Adrenal gland (tissue), 12 donors: ENCODE results near the gene NAV2. TPM values are rescaled to one million over a fixed set of nuclear protein-coding genes. Genes with fewer than 3 reads are reported as not detected.
A peak's percentile ranks its signal among the peaks of the same experiment; 100 is the strongest.

Experiments
- DNase-seq, 7 donors: peaks; one replicate each; pipeline ENCODE4 v3.0.0-alpha.2; 2019 to 2020
- H3K27ac ChIP-seq, 5 donors: fragments of 200-600 bp; sonication (generic) in 4 of 5; 1 replicate in 3 of 5; 2 replicates in 2 of 5; pipeline versions ENCODE4 v1.5.1 to v1.8.0; 2016 to 2020; ENCODE audit warnings: mild to moderate bottlenecking in 1 of 5
- H3K27me3 ChIP-seq: fragments of 200-600 bp; 2 replicates; pipeline ENCODE4 v1.8.0; 2021
- H3K36me3 ChIP-seq, 2 donors: fragments of 200-600 bp; replicated peaks in 1 of 2; 1 replicate in 1 of 2; 2 replicates in 1 of 2; pipeline versions ENCODE4 v1.5.1 to v1.8.0; 2018 to 2022
- H3K4me1 ChIP-seq, 2 donors: fragments of 200-600 bp; replicated peaks in 1 of 2; 1 replicate in 1 of 2; 2 replicates in 1 of 2; pipeline versions ENCODE4 v1.5.1 to v1.8.0; 2018 to 2021
- H3K4me3 ChIP-seq, 4 donors: fragments of 200-600 bp; sonication (generic) in 3 of 4; one replicate each; pipeline ENCODE4 v1.5.1; 2016 to 2018
- H3K9me3 ChIP-seq, 3 donors: fragments of 200-600 bp; sonication (generic) in 1 of 3; replicated peaks in 1 of 3; 1 replicate in 2 of 3; 2 replicates in 1 of 3; pipeline versions ENCODE4 v1.5.1 to v1.8.0; 2016 to 2021
- POLR2A ChIP-seq, 2 donors: fragments of 450-650 bp; IDR thresholded peaks; one replicate each; pipeline ENCODE4 v1.6.1; 2017; ENCODE audit warnings: antibody characterized with exemption in 2 of 2, mild to moderate bottlenecking in 2 of 2, moderate library complexity in 1 of 2
- WGBS, 4 donors: extraction: QIAGEN DNeasy Blood & Tissue Kit in 2 of 4; methylation state at CpG; one replicate each; pipeline versions ENCODE4 v1.1.5 to v1.1.7; 2013 to 2017; 5-methylcytosine and 5-hydroxymethylcytosine counted together
- intact Hi-C, 2 donors: fragments of 100-400 bp; cut with DNase I; formaldehyde crosslinking; loops; one replicate each; pipeline versions ENCODE4 v1.14.1 to v1.15.0; 2022 to 2023
- polyA plus RNA-seq, 3 donors: library from polyadenylated mRNA; stranded (reverse); fragments of 200-250 nt in 2 of 3; fragments of 350-450 nt in 1 of 3; fragmentation: Illumina TruSeq in 1 of 3; extraction: RNeasy Lipid Tissue Mini Kit (QIAGEN cat#74804) in 1 of 3; gene quantifications; one replicate each; pipeline ENCODE4 v1.2.3, GENCODE V29; 2013 to 2014
- total RNA-seq, 9 donors: library from RNA; depleted of rRNA in 4 of 9; stranded (reverse); fragments of >200 nt in 4 of 9; fragments of 120-200 nt in 1 of 9; fragmentation: NEBNext Ultra II Directional in 1 of 9; extraction: Animal tissue kit (Norgen Biotek cat#: 25700) in 1 of 9; gene quantifications; one replicate each; pipeline versions ENCODE4 v1.1.0 to v1.2.4, GENCODE V29; 2013 to 2023
- TF ChIP-seq, protein P1 (sequence below), 6 experiments: fragments of 450-650 bp in 4 of 6; fragments of 200-600 bp in 2 of 6; sonication (generic) in 1 of 6; IDR thresholded peaks; 1 replicate in 5 of 6; 2 replicates in 1 of 6; pipeline versions ENCODE4 v1.5.1 to v1.8.0; 2016 to 2021; ENCODE audit warnings: antibody characterized with exemption in 6 of 6, mild to moderate bottlenecking in 2 of 6, moderate library complexity in 1 of 6
- donor health status: healthy with polysubstance abuse.
- donor health status: Bipolar disorder and iron deficiency.
- donor health status: DM: yes; HTN: yes; CAD: no.
- donor health status: DM: no; HTN: no; CAD: no.
- donor health status: DM: no; HTN: no; CAD: no.
- donor health status: DM: yes; HTN: yes; CAD: no.

NAV2 gene
- total and polyA plus RNA-seq, 12 donors: 1.6 to 9.2 (median 5.5) TPM

DNA sequence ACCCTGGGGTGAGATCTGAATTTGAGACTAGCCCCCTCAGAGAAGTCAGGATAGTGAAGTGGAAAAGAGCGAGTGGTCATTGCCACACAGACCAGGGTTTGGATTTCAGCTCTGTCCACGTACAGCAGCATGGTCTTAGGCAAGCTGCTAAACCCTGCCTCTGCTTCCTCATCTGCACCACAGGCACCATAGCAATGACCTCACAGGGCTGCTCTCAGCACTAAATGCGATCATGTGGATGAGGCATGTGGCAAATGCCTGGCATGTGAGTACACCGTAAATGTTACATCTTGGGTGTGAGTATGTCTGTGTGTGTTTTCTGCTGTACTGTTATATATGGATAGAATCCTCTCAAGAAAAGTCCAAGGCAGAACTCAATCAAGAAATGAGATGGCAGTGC, 15.8 kb downstream of the NAV2 start:
- no peaks in the 10 kb centered on the region for H3K9me3 ChIP-seq
- H3K27ac ChIP-seq: no peak overlapping the region
- DNase-seq: peak in 3 of 7 donors; percentile 33 to 60 (median 43)
- WGBS, 4 donors: 77 to 93% (median 85%) methylated on average over 3 to 4 of the region's 4 CpGs
- peaks cover 0 to 5% of the 10 kb centered on the region in 2 donors for H3K4me1 ChIP-seq
- intact Hi-C loops: no loop called here
- no peaks in the 10 kb centered on the region for H3K36me3 ChIP-seq
- no peak overlapping the region for H3K4me3 ChIP-seq
- TF ChIP-seq POLR2A (IDR thresholded peaks at IDR 0.05): no peak
- TF ChIP-seq, protein P1, sequence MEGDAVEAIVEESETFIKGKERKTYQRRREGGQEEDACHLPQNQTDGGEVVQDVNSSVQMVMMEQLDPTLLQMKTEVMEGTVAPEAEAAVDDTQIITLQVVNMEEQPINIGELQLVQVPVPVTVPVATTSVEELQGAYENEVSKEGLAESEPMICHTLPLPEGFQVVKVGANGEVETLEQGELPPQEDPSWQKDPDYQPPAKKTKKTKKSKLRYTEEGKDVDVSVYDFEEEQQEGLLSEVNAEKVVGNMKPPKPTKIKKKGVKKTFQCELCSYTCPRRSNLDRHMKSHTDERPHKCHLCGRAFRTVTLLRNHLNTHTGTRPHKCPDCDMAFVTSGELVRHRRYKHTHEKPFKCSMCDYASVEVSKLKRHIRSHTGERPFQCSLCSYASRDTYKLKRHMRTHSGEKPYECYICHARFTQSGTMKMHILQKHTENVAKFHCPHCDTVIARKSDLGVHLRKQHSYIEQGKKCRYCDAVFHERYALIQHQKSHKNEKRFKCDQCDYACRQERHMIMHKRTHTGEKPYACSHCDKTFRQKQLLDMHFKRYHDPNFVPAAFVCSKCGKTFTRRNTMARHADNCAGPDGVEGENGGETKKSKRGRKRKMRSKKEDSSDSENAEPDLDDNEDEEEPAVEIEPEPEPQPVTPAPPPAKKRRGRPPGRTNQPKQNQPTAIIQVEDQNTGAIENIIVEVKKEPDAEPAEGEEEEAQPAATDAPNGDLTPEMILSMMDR (IDR thresholded peaks at IDR 0.05): no peak
- H3K27me3 ChIP-seq: no peaks in the 10 kb centered on the region

DNA sequence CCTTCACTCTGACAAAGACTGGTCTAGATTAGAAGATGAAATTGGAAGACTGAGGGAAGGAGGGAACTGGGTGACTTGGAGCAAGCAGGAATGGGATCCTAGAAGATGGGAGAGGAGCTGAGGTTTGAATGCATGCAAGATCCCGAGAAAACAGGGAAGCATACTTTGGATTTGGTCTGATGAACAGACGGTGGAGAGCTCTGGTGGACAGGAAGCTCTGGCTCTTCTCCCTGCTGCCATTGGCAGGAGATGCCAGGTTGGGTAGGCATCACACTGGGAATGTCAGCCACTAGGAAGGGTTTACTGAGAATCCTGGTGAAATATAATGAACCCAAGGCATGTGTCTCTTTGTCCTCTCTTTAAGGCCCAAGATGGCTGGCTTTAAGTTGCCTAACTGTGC, 16.5 kb downstream of the NAV2 start:
- Histone ChIP-seq H3K9me3 (no peaks in the 10 kb centered on the region), H3K27ac (no peak overlapping the region), H3K4me1 (no peaks in the 10 kb centered on the region), H3K36me3 (no peaks in the 10 kb centered on the region), H3K27me3 (no peaks in the 10 kb centered on the region), H3K4me3 (no peak overlapping the region)
- no peak for DNase-seq
- TF ChIP-seq, protein P1 (IDR thresholded peaks at IDR 0.05): no peak
- no peak for TF ChIP-seq POLR2A (IDR thresholded peaks at IDR 0.05)
- intact Hi-C loops: no loop called here
- 83 to 100% (median 90%) methylated on average over 2 of the region's 2 CpGs for WGBS, 4 donors

DNA sequence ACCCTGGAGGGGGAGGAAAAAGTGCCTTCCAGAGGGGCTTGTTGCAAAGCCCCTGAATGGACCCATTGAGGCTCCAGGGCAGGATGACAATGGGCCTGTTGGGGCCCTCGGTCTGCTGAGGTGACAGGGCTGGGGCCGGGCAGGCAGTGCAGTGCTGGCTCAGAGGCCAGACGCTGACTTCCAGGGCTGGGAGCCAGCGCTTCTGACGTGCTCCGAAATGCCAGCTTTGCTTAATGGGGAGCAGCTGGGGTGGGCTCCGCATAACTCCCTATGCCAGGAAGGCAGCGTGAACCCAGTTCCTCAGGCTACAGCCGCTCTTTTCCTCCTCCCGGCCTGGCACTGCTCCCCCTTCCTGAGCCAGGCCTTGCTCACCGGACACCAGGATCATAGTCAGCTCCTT, 17.7 kb downstream of the NAV2 start:
- Histone ChIP-seq H3K4me1 (no peaks in the 10 kb centered on the region), H3K27ac (no peak overlapping the region), H3K27me3 (no peaks in the 10 kb centered on the region), H3K9me3 (no peaks in the 10 kb centered on the region), H3K36me3 (no peaks in the 10 kb centered on the region), H3K4me3 (no peak overlapping the region)
- intact Hi-C loops: loop anchor here in 1 of 2 donors (10.0 kb wide), 1 partner anchor 174 kb away; no protein-coding TSS in a partner anchor
- no peak for TF ChIP-seq POLR2A (IDR thresholded peaks at IDR 0.05)
- TF ChIP-seq, protein P1 (IDR thresholded peaks at IDR 0.05): no peak
- 87 to 100% (median 93%) methylated on average over 2 to 11 of the region's 11 CpGs for WGBS, 4 donors
- no peak for DNase-seq

DNA sequence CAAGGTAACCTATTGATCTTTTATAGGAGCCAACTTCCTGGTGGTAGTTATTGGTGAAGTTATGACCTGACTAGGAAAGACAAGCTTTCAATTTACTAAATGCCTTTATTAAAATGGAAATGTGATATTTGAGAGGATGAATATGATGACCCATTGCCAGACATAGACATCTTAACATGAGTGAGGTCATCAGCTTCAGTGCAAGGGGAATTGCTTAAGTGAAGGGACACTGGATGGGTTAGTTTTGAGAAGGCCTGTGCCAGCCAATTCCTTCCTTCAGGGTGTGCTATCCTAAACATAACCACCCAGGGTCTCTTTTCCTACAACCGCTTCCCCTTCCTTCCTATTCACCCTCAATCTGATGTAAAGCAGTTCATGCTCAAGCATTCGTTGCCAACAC, 21.5 kb downstream of the NAV2 start:
- Histone ChIP-seq H3K27me3 (no peaks in the 10 kb centered on the region), H3K4me1 (no peaks in the 10 kb centered on the region), H3K9me3 (no peaks in the 10 kb centered on the region), H3K36me3 (no peaks in the 10 kb centered on the region), H3K4me3 (no peak overlapping the region), H3K27ac (no peak overlapping the region)
- TF ChIP-seq, protein P1 (IDR thresholded peaks at IDR 0.05): no peak
- TF ChIP-seq POLR2A (IDR thresholded peaks at IDR 0.05): no peak
- intact Hi-C loops: loop anchor here in 1 of 2 donors (10.0 kb wide), 1 partner anchor 171 kb away; no protein-coding TSS in a partner anchor
- no peak for DNase-seq
- 92 to 95% (median 95%) methylated on average over 2 of the region's 2 CpGs for WGBS, 4 donors
